ENCODE measurements around the gene RSBN1L.

Gene RSBN1L

GRCh38 chr7:77653572-77653971 lies 42.7 kb upstream of the RSBN1L start:
- TF ChIP-seq PPARA (CRISPR knock-in tag; IDR thresholded peaks at IDR 0.05; ENCODE audit: borderline replicate concordance): no peak
- TF ChIP-seq ZNF8 (CRISPR knock-in tag; IDR thresholded peaks at IDR 0.05): no peak
- no peak for TF ChIP-seq CSDC2 (CRISPR knock-in tag; IDR thresholded peaks at IDR 0.05)
- no peak for TF ChIP-seq ZFP30 (CRISPR knock-in tag; IDR thresholded peaks at IDR 0.05)
- no peak for TF ChIP-seq TOX (CRISPR knock-in tag; IDR thresholded peaks at IDR 0.05; ENCODE audit: borderline replicate concordance)
- no peak for TF ChIP-seq PATZ1 (CRISPR knock-in tag; IDR thresholded peaks at IDR 0.05; ENCODE audit: borderline replicate concordance)
- TF ChIP-seq OSR1 (CRISPR knock-in tag; IDR thresholded peaks at IDR 0.05): no peak
- no peak for TF ChIP-seq RARB (CRISPR knock-in tag; IDR thresholded peaks at IDR 0.05)
- TF ChIP-seq GLIS3 (CRISPR knock-in tag; IDR thresholded peaks at IDR 0.05): no peak
- TF ChIP-seq ZNF565 (CRISPR knock-in tag; conservative IDR thresholded peaks at IDR 0.05; ENCODE audit: low read depth): no peak
- TF ChIP-seq CSRNP3 (CRISPR knock-in tag; IDR thresholded peaks at IDR 0.05): no peak
- TF ChIP-seq ZC3H10 (CRISPR knock-in tag; IDR thresholded peaks at IDR 0.05): no peak
- TF ChIP-seq CREB5 (CRISPR knock-in tag; IDR thresholded peaks at IDR 0.05; ENCODE audit: low read depth): no peak
- TF ChIP-seq TCF4 (CRISPR knock-in tag; IDR thresholded peaks at IDR 0.05; ENCODE audit: borderline replicate concordance): no peak
- ATAC-seq: no peak

GRCh38 chr7:77655356-77655755 lies 40.9 kb upstream of the RSBN1L start:
- TF ChIP-seq TCF4 (CRISPR knock-in tag; IDR thresholded peaks at IDR 0.05; ENCODE audit: borderline replicate concordance) (no peak), POU6F1 (CRISPR knock-in tag; IDR thresholded peaks at IDR 0.05; ENCODE audit: borderline replicate concordance, low read depth) (no peak), GLIS3 (CRISPR knock-in tag; IDR thresholded peaks at IDR 0.05) (no peak), ZC3H10 (CRISPR knock-in tag; IDR thresholded peaks at IDR 0.05) (no peak), SNAI2 (CRISPR knock-in tag; IDR thresholded peaks at IDR 0.05) (no peak), RARB (CRISPR knock-in tag; IDR thresholded peaks at IDR 0.05) (no peak), ZFP3 (CRISPR knock-in tag; IDR thresholded peaks at IDR 0.05) (no peak), ISL1 (CRISPR knock-in tag; IDR thresholded peaks at IDR 0.05) (no peak), BACH2 (CRISPR knock-in tag; IDR thresholded peaks at IDR 0.05; ENCODE audit: borderline replicate concordance) (no peak), ZNF565 (CRISPR knock-in tag; conservative IDR thresholded peaks at IDR 0.05; ENCODE audit: low read depth) (no peak)

GRCh38 chr7:77655836-77656455 lies 40.3 kb upstream of the RSBN1L start:
- TF ChIP-seq ISL1 (CRISPR knock-in tag; IDR thresholded peaks at IDR 0.05) (peak; percentile 54), ZC3H10 (CRISPR knock-in tag; IDR thresholded peaks at IDR 0.05) (no peak), ESRRG (CRISPR knock-in tag; IDR thresholded peaks at IDR 0.05) (no peak), POU6F1 (CRISPR knock-in tag; IDR thresholded peaks at IDR 0.05; ENCODE audit: borderline replicate concordance, low read depth) (no peak), ZNF70 (CRISPR knock-in tag; IDR thresholded peaks at IDR 0.05) (no peak), GLIS3 (CRISPR knock-in tag; IDR thresholded peaks at IDR 0.05) (no peak)

More at GRCh38 chr7:77655356-77655755, 40.9 kb upstream of the RSBN1L start:
- no peak for ATAC-seq

More at GRCh38 chr7:77655836-77656455, 40.3 kb upstream of the RSBN1L start:
- no peak for ATAC-seq

All from SK-N-SH treated with all-trans-retinoic acid at 6 μM for 48 hours (cell line).